DOHH2 (cell line): ENCODE measurements around the gene NR1H4.

Source experiments
- EZH2phosphoT487 ChIP-seq: fragments of 200-600 bp; sonication (generic); IDR thresholded peaks from 2 replicates; pipeline ENCODE4 v1.6.1; 2017; ENCODE audit warnings: borderline replicate concordance, mild to moderate bottlenecking, antibody characterized with exemption, low read length, moderate library complexity, mixed read lengths
- TF ChIP-seq, protein P1 (sequence below): fragments of 200-600 bp; sonication (generic); IDR thresholded peaks from one replicate; pipeline ENCODE4 v1.5.1; 2014; ENCODE audit warnings: antibody characterized with exemption, mild to moderate bottlenecking, low read depth, low read length; ENCODE audit not compliant: poor library complexity, severe bottlenecking

DNA sequence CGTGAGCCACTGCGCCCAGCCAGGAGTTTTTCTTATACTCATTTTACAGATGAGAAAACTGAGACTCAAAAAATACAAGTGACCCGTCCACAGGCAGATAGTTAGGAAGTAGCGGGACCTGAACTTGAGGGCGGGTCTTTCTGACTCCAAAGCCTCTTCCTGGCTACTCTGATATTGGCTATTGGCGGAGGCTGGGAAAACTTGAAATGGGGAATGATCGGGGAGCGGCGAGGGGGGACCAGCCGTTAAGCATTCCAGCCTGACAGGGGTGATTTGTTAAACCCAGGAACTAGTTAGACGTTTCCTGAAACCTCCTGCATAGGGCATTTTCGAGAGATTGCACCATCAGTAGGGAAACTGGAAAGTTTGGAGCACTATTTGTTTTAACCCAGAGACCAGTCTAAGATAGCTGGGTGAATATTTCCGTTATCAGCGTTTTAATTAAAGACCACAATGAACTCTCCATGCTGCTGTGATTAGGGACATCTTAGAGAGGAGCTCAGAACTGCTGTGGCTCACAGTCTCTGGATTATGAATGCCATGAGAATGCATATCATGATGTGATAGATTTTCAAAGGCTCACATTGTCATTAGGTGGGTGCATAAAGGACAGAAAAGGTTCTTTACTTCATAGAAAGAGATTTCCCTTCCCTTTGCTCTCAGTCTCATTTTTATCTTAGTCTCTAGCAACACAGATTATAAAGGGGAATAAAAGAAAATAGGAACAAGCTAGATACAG lies 2.5 kb downstream of the NR1H4 start:
- TF ChIP-seq, protein P1, sequence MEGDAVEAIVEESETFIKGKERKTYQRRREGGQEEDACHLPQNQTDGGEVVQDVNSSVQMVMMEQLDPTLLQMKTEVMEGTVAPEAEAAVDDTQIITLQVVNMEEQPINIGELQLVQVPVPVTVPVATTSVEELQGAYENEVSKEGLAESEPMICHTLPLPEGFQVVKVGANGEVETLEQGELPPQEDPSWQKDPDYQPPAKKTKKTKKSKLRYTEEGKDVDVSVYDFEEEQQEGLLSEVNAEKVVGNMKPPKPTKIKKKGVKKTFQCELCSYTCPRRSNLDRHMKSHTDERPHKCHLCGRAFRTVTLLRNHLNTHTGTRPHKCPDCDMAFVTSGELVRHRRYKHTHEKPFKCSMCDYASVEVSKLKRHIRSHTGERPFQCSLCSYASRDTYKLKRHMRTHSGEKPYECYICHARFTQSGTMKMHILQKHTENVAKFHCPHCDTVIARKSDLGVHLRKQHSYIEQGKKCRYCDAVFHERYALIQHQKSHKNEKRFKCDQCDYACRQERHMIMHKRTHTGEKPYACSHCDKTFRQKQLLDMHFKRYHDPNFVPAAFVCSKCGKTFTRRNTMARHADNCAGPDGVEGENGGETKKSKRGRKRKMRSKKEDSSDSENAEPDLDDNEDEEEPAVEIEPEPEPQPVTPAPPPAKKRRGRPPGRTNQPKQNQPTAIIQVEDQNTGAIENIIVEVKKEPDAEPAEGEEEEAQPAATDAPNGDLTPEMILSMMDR, result no peak
- no peak for TF ChIP-seq EZH2phosphoT487
